ENCODE results near the gene MPV17.

The MPV17 gene

GRCh38 chr2:27281442-27281841 lies 41.5 kb downstream of the MPV17 start:
- H2BK12ac ChIP-seq (ENCODE audit: low read length) = no peak overlapping the region
- no peak overlapping the region for H2BK15ac ChIP-seq (ENCODE audit: low read length)
- no peak overlapping the region for H3K9ac ChIP-seq (ENCODE audit: low read depth, low read length, poor library complexity)
- H3K4ac ChIP-seq (ENCODE audit: low read length) = no peak overlapping the region
- no peak overlapping the region for H4K91ac ChIP-seq (ENCODE audit: low read depth, low read length, poor library complexity)
- no peak overlapping the region for H3K4me2 ChIP-seq (ENCODE audit: insufficient read depth, low read length, poor library complexity, severe bottlenecking)
- H2BK5ac ChIP-seq (ENCODE audit: low read length) = no peak overlapping the region
- H3K27ac ChIP-seq (replicated peaks; ENCODE audit: low read length) = no peak overlapping the region
- no peak overlapping the region for H2AK5ac ChIP-seq (ENCODE audit: low read depth, low read length)
- no peak overlapping the region for H2BK120ac ChIP-seq (ENCODE audit: low read depth, low read length)
- no peaks in the 10 kb centered on the region for H3K79me1 ChIP-seq (ENCODE audit: low read depth, low read length)
- H3K23ac ChIP-seq (ENCODE audit: low read depth, low read length, poor library complexity) = no peak overlapping the region
- no peak overlapping the region for H4K8ac ChIP-seq (ENCODE audit: low read depth, low read length)
- H3K27me3 ChIP-seq (ENCODE audit: control insufficient read depth in 3 of 3, insufficient read depth in 3 of 3, low read depth in 1 of 3, low read length in 3 of 3) = peaks cover 0 to 76% (median 2%) of the 10 kb centered on the region in 3 experiments
- WGBS, 2 donors (ENCODE audit: extremely low coverage in 2 of 2, insufficient read length in 2 of 2, insufficient replicate concordance in 1 of 2) = no CpG with 5 or more reads among the region's 3 CpGs
- peaks cover 0 to 7% of the 10 kb centered on the region in 2 donors for H3K4me1 ChIP-seq (ENCODE audit: control insufficient read depth in 2 of 2, insufficient read depth in 1 of 2, low read depth in 1 of 2, low read length in 2 of 2)
- no peak overlapping the region for H3K14ac ChIP-seq (ENCODE audit: low read length)
- no peaks in the 10 kb centered on the region for H3K36me3 ChIP-seq (replicated peaks in 1 of 2; ENCODE audit: control insufficient read depth in 2 of 2, insufficient read depth in 2 of 2, low read length in 2 of 2)
- no peak overlapping the region for H2AFZ ChIP-seq (ENCODE audit: low read length)
- H3K18ac ChIP-seq (ENCODE audit: low read length) = no peak overlapping the region
- DNase-seq (ENCODE audit: low spot score) = no peak
- H3K4me3 ChIP-seq (ENCODE audit: low read length in 2 of 2) = no peak overlapping the region
- H3K9me3 ChIP-seq (replicated peaks in 1 of 2; ENCODE audit: control insufficient read depth in 2 of 2, insufficient read depth in 1 of 2, low read depth in 1 of 2, low read length in 2 of 2) = no peaks in the 10 kb centered on the region

DNA sequence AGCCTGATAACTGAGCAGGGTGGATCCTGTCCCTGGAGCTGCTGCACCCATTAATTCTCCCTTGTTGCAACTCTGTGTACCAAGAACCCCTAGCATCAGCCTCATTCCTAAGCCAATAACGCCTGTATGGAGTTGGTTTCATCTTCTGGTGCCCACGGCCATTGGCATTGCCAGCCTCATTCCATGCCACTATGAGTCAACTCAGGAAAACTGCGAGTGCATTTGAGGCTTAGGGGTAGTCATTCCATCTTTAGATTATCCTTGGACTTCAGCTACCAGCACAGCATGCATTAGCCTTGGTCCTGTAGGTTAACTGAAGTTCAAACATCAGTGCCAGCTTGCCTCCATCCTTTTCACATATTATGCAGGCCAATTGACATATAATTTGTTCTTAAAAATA lies 42.1 kb downstream of the MPV17 start:
- no peak overlapping the region for H3K23ac ChIP-seq (ENCODE audit: low read depth, low read length, poor library complexity)
- no peak overlapping the region for H2BK12ac ChIP-seq (ENCODE audit: low read length)
- no peak overlapping the region for H2BK15ac ChIP-seq (ENCODE audit: low read length)
- no peaks in the 10 kb centered on the region for H3K36me3 ChIP-seq (replicated peaks in 1 of 2; ENCODE audit: control insufficient read depth in 2 of 2, insufficient read depth in 2 of 2, low read length in 2 of 2)
- H2AFZ ChIP-seq (ENCODE audit: low read length) = no peak overlapping the region
- H4K8ac ChIP-seq (ENCODE audit: low read depth, low read length) = no peak overlapping the region
- peaks cover 0 to 7% of the 10 kb centered on the region in 2 donors for H3K4me1 ChIP-seq (ENCODE audit: control insufficient read depth in 2 of 2, insufficient read depth in 1 of 2, low read depth in 1 of 2, low read length in 2 of 2)
- no peak overlapping the region for H3K18ac ChIP-seq (ENCODE audit: low read length)
- no peak overlapping the region for H2AK5ac ChIP-seq (ENCODE audit: low read depth, low read length)
- no peaks in the 10 kb centered on the region for H3K79me1 ChIP-seq (ENCODE audit: low read depth, low read length)
- H3K27me3 ChIP-seq (ENCODE audit: control insufficient read depth in 3 of 3, insufficient read depth in 3 of 3, low read depth in 1 of 3, low read length in 3 of 3) = peaks cover 0 to 75% (median 2%) of the 10 kb centered on the region in 3 experiments
- DNase-seq (ENCODE audit: low spot score) = no peak
- H2BK120ac ChIP-seq (ENCODE audit: low read depth, low read length) = no peak overlapping the region
- no CpG with 5 or more reads among the region's 3 CpGs for WGBS, 2 donors (ENCODE audit: extremely low coverage in 2 of 2, insufficient read length in 2 of 2, insufficient replicate concordance in 1 of 2)
- no peak overlapping the region for H2BK5ac ChIP-seq (ENCODE audit: low read length)
- H3K14ac ChIP-seq (ENCODE audit: low read length) = no peak overlapping the region
- H3K4me2 ChIP-seq (ENCODE audit: insufficient read depth, low read length, poor library complexity, severe bottlenecking) = no peak overlapping the region
- H3K4ac ChIP-seq (ENCODE audit: low read length) = no peak overlapping the region
- H3K9me3 ChIP-seq (replicated peaks in 1 of 2; ENCODE audit: control insufficient read depth in 2 of 2, insufficient read depth in 1 of 2, low read depth in 1 of 2, low read length in 2 of 2) = no peaks in the 10 kb centered on the region
- no peak overlapping the region for H3K27ac ChIP-seq (replicated peaks; ENCODE audit: low read length)
- H4K91ac ChIP-seq (ENCODE audit: low read depth, low read length, poor library complexity) = no peak overlapping the region
- H3K9ac ChIP-seq (ENCODE audit: low read depth, low read length, poor library complexity) = no peak overlapping the region
- no peak overlapping the region for H3K4me3 ChIP-seq (ENCODE audit: low read length in 2 of 2)

GRCh38 chr2:27278010-27278409 lies 44.9 kb downstream of the MPV17 start:
- no peak overlapping the region for H4K91ac ChIP-seq (ENCODE audit: low read depth, low read length, poor library complexity)

DNA sequence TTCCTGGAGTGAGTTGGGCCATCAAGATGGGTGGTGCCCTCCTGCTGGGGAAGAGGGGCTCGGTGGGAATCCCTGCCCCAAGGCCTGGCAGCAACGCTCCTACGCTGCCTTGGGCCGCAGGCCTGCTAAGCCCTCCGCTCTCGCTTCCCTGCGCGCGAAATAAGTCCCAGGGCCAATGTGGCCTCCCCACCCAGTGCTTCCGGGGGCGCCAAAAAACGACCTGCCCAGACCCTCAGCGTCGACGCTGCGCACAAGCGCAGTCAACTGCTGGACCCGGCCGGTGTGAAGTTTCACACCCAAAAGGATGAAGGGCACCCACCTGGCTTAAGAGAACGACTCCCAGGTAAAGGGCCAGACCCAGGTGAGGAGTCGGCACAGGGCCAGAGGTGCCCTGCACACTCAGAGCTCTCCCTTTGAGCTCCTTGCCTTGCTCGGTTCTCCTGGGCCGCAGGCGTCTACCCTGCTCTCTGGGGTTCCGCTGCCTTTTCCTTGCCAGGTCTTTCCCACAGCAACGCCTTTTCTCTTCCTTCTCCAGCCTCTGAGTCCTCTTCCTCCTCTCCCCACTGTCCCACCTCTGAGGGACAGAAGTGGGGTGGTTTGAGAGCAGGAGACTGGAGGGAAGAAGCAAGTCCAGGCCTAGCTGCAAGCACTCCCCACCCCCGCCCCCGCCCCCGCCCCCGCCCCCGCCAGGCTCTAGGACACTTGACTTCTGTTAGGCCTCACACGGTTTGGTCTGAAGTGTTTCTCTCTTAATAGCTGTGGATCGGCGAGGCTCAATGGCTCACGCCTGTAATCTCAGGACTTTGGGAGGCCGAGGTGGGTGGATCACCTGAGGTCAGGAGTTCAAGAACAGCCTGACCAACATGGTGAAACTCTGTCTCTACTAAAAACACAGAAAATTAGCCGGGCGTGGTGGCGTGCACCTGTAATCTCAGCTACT lies 47.4 kb downstream of the MPV17 start, which contains the start of gene DNAJC5G:
Gene DNAJC5G (plus strand): TSS at position 223 of the 940 bp plus-strand sequence. CDS start 1,296 bp downstream, outside the sequence.
- Histone ChIP-seq H2BK15ac (ENCODE audit: low read length) (no peak within 1 kb of the TSS), H2AFZ (ENCODE audit: low read length) (no peak within 1 kb of the TSS), H3K79me1 (ENCODE audit: low read depth, low read length) (no peaks in the 10 kb centered on the region), H3K9me3 (replicated peaks in 1 of 2; ENCODE audit: control insufficient read depth in 2 of 2, insufficient read depth in 1 of 2, low read depth in 1 of 2, low read length in 2 of 2) (no peaks in the 10 kb centered on the region), H3K4me2 (ENCODE audit: insufficient read depth, low read length, poor library complexity, severe bottlenecking) (no peak within 1 kb of the TSS), H3K36me3 (replicated peaks in 1 of 2; ENCODE audit: control insufficient read depth in 2 of 2, insufficient read depth in 2 of 2, low read length in 2 of 2) (no peaks in the 10 kb centered on the region), H3K14ac (ENCODE audit: low read length) (no peak within 1 kb of the TSS), H2BK12ac (ENCODE audit: low read length) (no peak within 1 kb of the TSS), H4K8ac (ENCODE audit: low read depth, low read length) (no peak within 1 kb of the TSS), H3K27me3 (ENCODE audit: control insufficient read depth in 3 of 3, insufficient read depth in 3 of 3, low read depth in 1 of 3, low read length in 3 of 3) (peaks cover 0 to 65% (median 0%) of the 10 kb centered on the region in 3 experiments), H3K9ac (ENCODE audit: low read depth, low read length, poor library complexity) (no peak within 1 kb of the TSS), H2BK5ac (ENCODE audit: low read length) (no peak within 1 kb of the TSS), H3K27ac (replicated peaks; ENCODE audit: low read length) (no peak within 1 kb of the TSS), H3K4ac (ENCODE audit: low read length) (no peak within 1 kb of the TSS), H3K23ac (ENCODE audit: low read depth, low read length, poor library complexity) (no peak within 1 kb of the TSS), H2BK120ac (ENCODE audit: low read depth, low read length) (no peak within 1 kb of the TSS), H3K18ac (ENCODE audit: low read length) (no peak within 1 kb of the TSS), H3K4me1 (ENCODE audit: control insufficient read depth in 2 of 2, insufficient read depth in 1 of 2, low read depth in 1 of 2, low read length in 2 of 2) (no peaks in the 10 kb centered on the region), H2AK5ac (ENCODE audit: low read depth, low read length) (no peak within 1 kb of the TSS), H3K4me3 (ENCODE audit: low read length in 2 of 2) (no peak within 1 kb of the TSS), H4K91ac (ENCODE audit: low read depth, low read length, poor library complexity) (no peak within 1 kb of the TSS)
- DNase-seq (ENCODE audit: low spot score) = no peak
- WGBS, 2 donors (ENCODE audit: extremely low coverage in 2 of 2, insufficient read length in 2 of 2, insufficient replicate concordance in 1 of 2) = no CpG with 5 or more reads among the region's 39 CpGs

More at GRCh38 chr2:27278010-27278409, 44.9 kb downstream of the MPV17 start:
- H3K4me3 ChIP-seq (ENCODE audit: low read length in 2 of 2) = no peak overlapping the region
- H2AK5ac ChIP-seq (ENCODE audit: low read depth, low read length) = no peak overlapping the region
- no peak overlapping the region for H2BK15ac ChIP-seq (ENCODE audit: low read length)
- no peak overlapping the region for H3K14ac ChIP-seq (ENCODE audit: low read length)
- no peak overlapping the region for H3K27ac ChIP-seq (replicated peaks; ENCODE audit: low read length)
- no peak overlapping the region for H3K23ac ChIP-seq (ENCODE audit: low read depth, low read length, poor library complexity)
- H3K18ac ChIP-seq (ENCODE audit: low read length) = no peak overlapping the region
- no peaks in the 10 kb centered on the region for H3K9me3 ChIP-seq (replicated peaks in 1 of 2; ENCODE audit: control insufficient read depth in 2 of 2, insufficient read depth in 1 of 2, low read depth in 1 of 2, low read length in 2 of 2)
- H3K4ac ChIP-seq (ENCODE audit: low read length) = no peak overlapping the region
- no peak overlapping the region for H2BK120ac ChIP-seq (ENCODE audit: low read depth, low read length)
- H2AFZ ChIP-seq (ENCODE audit: low read length) = no peak overlapping the region
- no peaks in the 10 kb centered on the region for H3K36me3 ChIP-seq (replicated peaks in 1 of 2; ENCODE audit: control insufficient read depth in 2 of 2, insufficient read depth in 2 of 2, low read length in 2 of 2)
- no peak overlapping the region for H2BK12ac ChIP-seq (ENCODE audit: low read length)
- no peaks in the 10 kb centered on the region for H3K79me1 ChIP-seq (ENCODE audit: low read depth, low read length)
- no peak overlapping the region for H3K4me2 ChIP-seq (ENCODE audit: insufficient read depth, low read length, poor library complexity, severe bottlenecking)
- DNase-seq (ENCODE audit: low spot score) = no peak
- H3K4me1 ChIP-seq (ENCODE audit: control insufficient read depth in 2 of 2, insufficient read depth in 1 of 2, low read depth in 1 of 2, low read length in 2 of 2) = peaks cover 0 to 7% of the 10 kb centered on the region in 2 donors
- H2BK5ac ChIP-seq (ENCODE audit: low read length) = no peak overlapping the region
- WGBS, 2 donors (ENCODE audit: extremely low coverage in 2 of 2, insufficient read length in 2 of 2, insufficient replicate concordance in 1 of 2) = no CpG with 5 or more reads among the region's 1 CpG
- no peak overlapping the region for H4K8ac ChIP-seq (ENCODE audit: low read depth, low read length)
- H3K9ac ChIP-seq (ENCODE audit: low read depth, low read length, poor library complexity) = no peak overlapping the region
- H3K27me3 ChIP-seq (ENCODE audit: control insufficient read depth in 3 of 3, insufficient read depth in 3 of 3, low read depth in 1 of 3, low read length in 3 of 3) = peaks cover 0 to 70% (median 2%) of the 10 kb centered on the region in 3 experiments

Data from neuronal stem cell (in vitro differentiated cells).